Measurements from ENCODE around the gene RPS6KA6.
A peak's percentile ranks its signal among the peaks of the same experiment; 100 is the strongest.

The RPS6KA6 gene

DNA sequence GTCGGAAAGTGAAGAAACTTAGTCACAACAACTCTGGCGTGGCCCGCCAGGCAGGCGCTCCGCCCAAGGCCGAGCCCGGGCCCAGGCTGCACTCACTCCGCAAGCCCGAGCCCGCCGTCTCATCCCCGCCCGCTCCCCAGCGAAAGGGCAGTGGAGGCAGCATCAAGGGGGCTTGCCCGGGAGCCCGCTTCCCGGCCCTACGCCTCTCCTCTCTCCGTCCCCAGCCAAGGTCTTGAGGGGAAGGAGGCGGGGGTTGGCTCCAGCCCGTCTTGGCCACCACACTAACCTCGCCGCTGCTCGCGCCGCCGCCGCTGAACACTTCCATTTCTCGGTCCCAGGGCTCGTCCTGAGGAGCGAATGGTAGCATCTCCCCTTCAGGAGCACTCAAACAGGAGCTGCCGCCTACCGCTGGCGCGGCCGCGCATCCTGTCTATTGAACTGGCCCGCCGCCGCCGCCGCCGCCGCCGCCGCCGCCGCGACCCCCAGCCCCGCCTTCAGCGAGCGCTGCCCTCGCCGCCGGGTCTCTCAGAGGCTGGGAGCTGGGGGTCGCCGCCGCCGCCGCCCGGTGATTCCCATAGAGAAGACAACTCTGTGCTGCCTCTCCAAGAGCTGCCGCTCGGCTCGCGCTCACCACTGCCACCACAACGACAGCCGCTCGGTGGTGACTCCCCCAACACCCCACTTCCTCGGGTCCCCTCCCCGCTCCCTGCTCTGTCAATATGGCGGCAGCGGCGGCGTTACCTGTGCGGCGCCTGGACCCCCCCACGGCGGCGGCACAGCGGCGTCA, at the start of gene RPS6KA6:
Gene RPS6KA6, minus strand, starts transcription at position 667 of the 787 bp plus-strand sequence. Its CDS starts 300 bp downstream, at position 367.
- peak; percentile 28 for DNase-seq

- DNase-seq = no peak
Measured at GRCh38 chrX:84224741-84225140, 36.7 kb upstream of the RPS6KA6 start.

DNA sequence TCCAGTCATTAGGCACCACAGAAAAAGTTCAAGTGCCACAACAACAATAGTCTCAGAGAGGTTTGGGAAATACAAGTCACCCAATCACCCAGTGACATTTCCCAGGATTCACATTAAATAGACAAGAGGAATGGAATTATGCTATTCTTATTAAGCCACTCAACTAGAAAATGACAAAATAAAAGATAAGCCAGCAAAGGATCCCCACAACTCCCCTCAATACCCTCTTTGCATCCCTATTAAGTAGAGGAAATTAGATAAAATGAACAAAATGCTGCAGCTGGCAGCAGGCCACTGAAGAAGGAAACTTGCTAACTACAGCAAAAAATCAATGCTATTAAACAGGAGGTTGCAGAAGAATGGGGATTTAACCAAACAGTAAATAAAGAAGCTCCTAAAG, 35.3 kb upstream of the RPS6KA6 start:
- DNase-seq = no peak

DNA sequence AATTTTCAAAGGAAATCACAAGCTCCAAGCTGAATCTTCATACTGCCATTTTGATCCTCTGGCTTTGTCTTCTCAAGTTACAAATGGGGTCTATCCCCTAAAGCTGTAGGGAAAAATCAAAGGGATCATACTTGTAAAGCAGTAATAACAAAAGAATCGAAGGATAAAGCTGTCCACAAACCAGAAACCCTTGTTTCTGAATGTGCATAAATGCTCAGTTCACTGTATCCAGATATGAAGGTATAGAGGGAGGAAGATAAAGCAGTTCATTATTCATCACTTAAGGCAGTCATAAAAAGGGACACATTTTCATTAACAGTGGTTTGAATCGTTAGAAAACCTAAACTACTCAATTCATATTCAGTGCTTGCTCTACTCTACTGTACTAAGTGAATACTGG, 33.2 kb upstream of the RPS6KA6 start:
- DNase-seq = no peak

DNA sequence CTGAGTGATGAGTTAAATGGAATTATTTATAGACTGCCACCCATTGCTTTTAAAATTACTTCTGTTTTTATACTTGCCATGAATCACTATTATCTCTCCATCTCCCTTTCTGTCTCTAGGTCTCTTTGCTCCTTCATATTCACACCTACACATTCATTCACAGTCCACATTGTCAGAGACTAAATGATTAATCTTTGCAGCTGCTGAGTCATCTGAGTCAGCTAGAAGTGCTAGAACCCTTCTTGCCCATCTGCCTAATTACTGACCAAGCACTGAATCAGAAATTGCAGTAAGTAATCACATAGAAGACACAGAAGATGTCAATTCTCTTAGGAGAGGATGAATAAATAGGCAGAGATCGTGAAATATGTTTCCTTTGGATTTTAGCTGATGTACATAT, 31.6 kb upstream of the RPS6KA6 start:
- DNase-seq = no peak

- no peak for DNase-seq
Measured at GRCh38 chrX:84218726-84219125, 30.7 kb upstream of the RPS6KA6 start.

GRCh38 chrX:84216881-84217280, 28.9 kb upstream of the RPS6KA6 start:
- no peak for DNase-seq

DNA sequence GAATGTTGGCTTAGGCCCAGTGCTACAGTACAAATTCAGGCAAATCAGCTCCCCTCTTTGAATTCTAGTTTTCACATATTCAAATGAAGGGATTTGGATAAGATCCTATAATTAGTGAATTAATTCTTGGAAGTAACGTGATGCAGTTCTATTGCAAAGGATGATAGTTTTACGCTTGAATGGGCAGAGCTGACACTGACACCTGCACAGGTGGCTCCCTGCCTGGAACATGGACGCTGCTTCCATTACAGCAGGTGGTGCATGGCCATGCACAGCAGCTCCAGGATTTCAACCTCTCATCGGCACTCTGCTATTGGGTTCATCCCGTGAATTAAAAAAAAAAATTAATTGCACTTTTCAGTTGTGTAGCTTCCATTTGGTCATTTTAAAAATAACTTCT, 28.4 kb upstream of the RPS6KA6 start:
- no peak for DNase-seq

GRCh38 chrX:84205276-84205675, 17.3 kb upstream of the RPS6KA6 start:
- DNase-seq = no peak

DNA sequence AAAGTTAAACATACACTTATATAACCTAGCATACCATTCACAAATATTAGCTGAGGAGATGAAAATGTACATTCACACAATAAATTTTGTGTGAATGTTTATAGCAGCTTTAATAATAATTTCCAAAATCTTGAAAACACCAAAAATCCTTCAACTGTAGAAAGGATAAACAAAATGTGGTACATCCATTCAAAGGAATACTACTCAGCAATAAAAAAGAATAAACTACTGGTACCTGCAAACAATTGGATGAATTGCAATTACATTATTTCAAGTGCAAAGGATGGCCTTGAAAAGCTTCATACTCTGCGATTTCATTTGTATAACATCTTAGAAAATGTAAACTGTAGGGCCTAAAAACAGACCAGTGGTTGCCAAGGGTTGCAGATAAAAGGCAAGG, 11.7 kb upstream of the RPS6KA6 start:
- DNase-seq = no peak

DNA sequence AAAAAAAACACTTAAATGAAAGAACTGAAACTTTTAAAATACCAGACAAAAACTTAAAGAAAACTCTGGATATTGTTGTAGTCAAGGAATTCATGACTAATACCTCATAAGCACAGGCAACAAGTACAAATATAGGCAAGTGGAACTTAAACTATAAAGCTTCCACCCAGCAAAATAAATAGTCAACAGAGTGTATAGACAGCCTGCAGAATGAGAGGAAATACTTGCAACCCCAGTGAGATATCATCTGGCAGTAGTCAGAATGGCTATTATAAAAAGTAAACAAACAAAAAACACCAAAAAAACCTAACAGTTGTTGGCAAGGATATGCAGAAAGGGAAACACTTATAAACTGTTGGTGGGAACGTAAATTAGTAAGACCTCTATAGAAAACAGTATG, 9.6 kb upstream of the RPS6KA6 start:
- no peak for DNase-seq

DNA sequence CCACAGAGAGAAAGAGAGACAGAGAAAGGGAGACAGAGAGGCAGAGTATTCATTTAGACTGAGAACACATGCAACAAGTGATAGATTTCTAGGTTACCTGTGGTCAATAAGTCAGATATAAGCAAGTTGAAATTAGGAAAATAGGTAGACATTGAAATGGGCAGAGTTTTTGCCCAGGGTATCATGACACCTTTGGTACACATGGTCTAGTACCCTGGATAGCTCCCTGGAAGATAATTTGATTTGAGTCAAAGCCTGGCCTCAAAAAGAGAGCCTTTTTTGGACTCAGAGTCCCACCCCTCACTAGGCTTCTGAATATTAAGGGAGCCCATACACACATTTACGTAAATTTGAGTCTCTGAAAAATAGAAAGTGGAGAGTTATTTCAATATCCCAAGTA, 4.0 kb upstream of the RPS6KA6 start:
- no peak for DNase-seq

DNA sequence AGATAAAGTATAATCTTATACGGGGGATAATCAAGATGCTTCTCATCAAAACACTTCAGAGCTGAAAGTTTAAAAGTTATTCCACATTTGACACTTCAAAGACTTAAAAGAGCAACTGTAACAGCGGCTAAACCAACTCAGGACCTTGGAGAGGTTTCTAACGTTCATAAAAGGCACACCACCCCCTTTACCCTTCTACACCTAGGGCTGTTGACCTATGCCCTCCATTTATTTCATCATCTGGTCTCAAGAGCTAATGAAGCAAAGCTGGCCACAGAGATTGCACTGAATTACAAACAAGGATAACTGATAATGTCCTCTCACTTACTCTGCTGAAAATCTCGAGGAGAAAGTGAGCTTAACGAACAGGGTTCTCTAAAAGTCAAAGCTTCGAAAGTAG, 1.1 kb upstream of the RPS6KA6 start:
- DNase-seq = no peak

DNA sequence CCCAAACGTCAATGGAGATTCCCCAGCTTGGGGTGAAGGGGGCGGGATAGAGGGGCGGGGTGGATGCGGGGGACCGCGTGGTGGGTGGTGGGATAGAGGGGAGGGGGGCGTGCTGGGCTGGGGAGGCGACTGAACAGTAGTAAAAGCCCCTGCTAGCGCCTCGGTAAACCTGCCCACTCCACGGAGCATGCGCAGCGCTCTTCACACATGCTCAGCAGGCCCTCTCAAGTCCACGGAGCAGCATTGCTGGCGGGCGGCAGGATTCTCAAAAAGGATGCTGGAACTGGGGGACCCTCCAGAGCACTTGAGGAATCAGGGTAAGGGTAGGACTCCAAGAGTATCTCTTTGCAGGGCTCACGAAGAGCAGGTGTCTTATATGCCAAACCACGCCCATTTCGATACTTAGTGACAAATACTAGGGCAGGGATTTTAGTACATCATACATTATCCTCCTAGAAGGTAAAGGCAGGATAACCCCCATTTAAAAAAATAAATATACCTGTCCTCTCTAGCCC, 378 bp upstream of the RPS6KA6 start:
- no peak for DNase-seq

- DNase-seq = no peak
Measured at GRCh38 chrX:84186603-84187532, 1.1 kb downstream of the RPS6KA6 start.

DNA sequence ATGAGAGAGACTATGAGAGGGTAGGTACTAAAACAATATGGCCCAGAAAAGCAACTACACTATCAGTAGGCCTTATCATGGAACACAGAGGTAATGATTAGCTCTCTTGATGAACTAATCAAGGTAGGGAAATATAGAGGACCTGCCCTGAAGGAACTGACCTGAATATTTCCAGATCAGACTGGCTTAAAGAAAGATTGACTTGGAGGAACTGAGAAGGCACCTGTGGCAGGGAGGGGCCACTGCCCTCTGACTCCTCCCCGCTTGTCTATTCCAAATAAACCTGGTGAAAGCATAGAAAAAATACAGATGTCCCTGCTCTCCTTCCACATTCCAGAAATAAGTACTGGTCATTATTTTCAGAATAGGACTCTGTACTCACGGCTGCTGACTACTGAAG, 5.5 kb downstream of the RPS6KA6 start:
- no peak for DNase-seq

DNA sequence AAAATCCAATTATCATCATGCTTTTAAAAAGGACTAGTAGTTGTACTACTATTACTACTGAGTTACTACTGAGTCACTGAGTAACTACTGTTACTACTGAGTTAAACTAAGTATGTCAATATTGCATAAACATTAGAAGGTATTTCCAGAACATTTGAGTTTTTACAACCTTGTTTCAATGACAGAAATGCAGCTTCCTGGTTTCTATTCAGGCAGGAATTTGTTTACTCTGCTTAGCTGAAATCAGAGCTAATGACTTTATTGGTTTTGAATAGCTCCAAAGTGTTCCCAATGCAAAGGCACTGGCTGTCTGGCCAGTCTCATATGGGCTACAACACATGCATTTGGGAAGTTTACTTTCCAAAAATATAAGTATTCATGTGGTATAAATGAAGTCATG, 12.0 kb downstream of the RPS6KA6 start:
- no peak for DNase-seq

GRCh38 chrX:84175274-84175673, 12.7 kb downstream of the RPS6KA6 start:
- DNase-seq = no peak

DNA sequence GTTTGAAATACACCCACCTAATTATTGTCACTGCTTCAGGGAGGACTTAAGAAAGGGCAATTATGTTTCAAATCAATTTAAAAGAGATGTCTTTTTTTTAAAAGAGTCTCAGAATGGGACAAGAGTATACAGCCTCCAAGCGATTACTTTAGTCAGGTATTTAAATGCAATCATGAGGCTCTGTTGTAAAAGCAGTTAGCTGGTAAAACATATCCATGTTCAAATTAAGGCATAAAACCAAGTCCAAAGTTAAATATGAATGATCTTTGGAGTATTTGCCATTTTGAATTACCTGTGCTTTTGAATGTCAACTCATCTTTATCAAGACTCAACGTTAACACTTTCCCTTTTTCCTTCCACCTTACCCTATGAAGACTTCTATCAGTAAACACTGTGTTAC, 13.7 kb downstream of the RPS6KA6 start:
- no peak for DNase-seq

DNA sequence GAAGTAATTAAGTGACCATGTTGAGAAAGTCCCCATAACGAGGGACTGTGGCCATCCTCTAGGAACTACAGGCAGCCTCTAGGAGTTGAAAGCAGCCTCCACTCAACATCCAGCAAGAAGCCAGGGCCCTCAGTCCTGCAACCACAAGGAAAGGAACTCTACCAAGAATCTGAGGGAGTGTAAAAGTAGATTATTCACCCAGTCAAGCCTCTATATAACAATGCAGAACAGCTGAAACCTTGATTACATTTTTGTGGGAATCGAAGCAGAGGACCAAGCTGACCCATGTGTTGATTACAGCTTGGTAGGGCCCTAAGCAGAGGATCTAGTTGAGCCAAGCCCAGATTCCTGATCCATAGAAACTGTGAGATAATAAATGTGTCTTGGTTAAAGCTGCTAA, 17.1 kb downstream of the RPS6KA6 start:
- DNase-seq = no peak

DNA sequence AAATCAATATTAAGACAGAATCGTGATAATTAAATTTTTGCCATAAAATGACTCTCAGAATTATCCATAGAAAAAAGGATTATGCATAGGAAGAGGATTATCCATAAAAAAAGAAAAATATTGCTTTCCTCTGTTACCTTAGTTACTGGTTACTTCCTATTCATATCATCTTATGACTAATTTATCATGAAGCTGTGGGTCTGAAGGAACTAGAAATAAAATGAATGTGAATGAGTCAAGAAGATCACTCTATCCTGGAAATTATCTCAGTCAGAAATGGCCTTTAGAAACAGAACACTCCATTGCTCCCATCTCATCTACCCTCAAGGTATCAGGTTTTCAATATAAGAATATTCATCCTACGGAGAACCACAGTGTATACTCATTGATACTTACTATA, 19.4 kb downstream of the RPS6KA6 start:
- DNase-seq = no peak

- DNase-seq = no peak
Measured at GRCh38 chrX:84168095-84168494, 19.9 kb downstream of the RPS6KA6 start.

DNA sequence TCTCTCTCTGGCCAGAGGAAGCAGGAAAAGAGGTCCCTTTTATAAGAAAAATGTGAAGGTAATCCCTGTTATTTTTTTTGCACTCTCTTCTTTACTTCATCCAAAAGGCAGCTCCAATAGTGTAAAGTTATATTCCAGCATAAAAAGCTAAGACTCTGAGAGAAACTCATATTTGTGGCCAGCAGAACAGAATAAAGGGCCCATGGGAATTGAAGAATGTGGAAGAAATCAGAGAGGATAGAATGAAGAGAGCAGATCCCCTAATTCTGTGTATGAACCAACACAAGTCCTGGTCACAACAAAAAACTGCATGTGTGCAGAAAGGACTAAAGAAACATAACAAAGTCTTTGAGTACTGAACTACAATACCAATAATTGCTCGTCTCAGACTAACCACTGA, 22.3 kb downstream of the RPS6KA6 start:
- no peak for DNase-seq

DNA sequence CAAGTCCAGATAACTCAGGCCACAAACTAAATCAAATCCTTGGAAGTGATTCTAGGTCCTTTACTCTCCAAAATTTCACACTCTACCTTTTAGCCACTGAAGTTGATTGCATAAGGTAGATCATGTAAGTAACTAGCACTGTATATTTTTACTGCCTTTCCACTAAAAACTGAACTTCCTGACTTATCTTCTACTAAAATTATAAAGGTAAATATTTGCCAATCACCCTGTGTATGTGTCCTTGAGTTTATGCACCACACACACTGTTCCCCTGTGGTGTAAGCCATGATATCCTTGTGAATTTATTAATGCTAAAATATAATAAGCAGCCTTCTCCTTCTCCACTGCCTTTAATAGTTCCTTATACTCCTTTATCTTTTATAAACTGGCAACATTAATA, 25.6 kb downstream of the RPS6KA6 start:
- no peak for DNase-seq
